Right lung (tissue), 5 donors: ENCODE results near the gene MYO7B. TPM values are rescaled to one million over a fixed set of nuclear protein-coding genes. Genes with fewer than 3 reads are reported as not detected.

Experiments
- DNase-seq, 2 donors: peaks; one replicate each; pipeline ENCODE4 v3.0.0-alpha.2; 2013
- polyA plus RNA-seq, 5 donors: library from polyadenylated mRNA; unstranded; fragments of 120-200 nt; gene quantifications; one replicate each; pipeline versions ENCODE4 v1.2.1 to v1.2.3, GENCODE V29; 2013; ENCODE audit warnings: inconsistent platforms in 1 of 5, low replicate concordance in 1 of 5; ENCODE audit not compliant: insufficient read length in 5 of 5, insufficient read depth in 1 of 5

Gene MYO7B
- polyA plus RNA-seq, 5 donors, result 0.51 to 1.2 (median 0.70) TPM

DNA sequence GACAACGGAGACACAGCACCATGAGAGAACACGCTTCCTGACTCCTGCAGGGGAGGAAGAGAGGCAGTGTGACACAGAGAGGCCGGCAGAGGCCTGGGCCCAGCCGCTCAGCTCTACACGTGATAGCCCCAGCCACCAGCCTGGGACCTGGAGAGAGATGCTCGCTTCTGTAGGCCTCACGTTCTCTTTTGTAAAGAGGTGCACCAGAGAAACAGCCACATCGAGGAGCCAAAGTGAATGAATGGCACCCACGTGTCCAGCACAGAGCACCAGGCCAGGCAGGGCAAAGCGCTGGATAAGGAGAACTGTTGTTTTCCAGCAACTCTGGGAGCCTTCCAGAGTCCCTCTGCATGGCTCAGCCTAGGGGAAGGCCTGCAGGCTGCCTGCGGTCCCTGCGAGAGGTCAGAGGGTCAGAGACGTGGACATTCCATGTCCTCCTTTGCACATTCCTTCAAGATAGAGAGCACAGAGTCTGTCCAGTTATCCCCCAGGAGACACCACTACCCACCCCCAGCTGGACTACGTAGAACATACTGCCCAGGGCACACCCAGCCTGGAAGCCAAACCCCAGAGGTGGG, 125.7 kb downstream of the MYO7B start:
- no peak for DNase-seq

DNA sequence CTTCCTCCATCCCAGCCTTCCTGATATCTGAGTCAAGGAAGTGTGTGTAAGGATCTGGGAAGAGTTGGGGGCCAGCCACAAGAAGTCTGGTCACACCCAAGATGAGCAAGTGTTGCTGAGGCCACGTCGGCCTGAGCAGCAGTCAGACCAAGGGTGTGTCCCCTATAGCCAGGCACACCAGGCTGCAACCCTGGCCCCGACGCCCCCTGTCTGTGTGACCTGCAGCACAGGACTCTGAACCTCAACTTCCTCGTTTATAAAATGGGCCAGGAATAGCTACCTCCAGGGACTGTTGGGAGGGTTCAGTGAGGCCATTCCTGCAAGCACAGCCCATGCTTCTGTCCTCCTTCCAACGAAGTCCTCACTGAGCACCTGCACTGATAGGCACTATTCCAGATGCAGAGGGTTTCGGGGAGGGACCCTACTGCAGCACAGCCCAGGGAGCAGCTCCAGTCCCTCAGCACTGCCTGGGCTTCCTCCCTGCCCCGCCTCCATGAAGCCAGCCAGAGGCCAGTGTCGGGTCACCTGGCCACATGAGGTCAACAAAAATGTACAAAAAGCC, 126.5 kb downstream of the MYO7B start:
- DNase-seq, result no peak

DNA sequence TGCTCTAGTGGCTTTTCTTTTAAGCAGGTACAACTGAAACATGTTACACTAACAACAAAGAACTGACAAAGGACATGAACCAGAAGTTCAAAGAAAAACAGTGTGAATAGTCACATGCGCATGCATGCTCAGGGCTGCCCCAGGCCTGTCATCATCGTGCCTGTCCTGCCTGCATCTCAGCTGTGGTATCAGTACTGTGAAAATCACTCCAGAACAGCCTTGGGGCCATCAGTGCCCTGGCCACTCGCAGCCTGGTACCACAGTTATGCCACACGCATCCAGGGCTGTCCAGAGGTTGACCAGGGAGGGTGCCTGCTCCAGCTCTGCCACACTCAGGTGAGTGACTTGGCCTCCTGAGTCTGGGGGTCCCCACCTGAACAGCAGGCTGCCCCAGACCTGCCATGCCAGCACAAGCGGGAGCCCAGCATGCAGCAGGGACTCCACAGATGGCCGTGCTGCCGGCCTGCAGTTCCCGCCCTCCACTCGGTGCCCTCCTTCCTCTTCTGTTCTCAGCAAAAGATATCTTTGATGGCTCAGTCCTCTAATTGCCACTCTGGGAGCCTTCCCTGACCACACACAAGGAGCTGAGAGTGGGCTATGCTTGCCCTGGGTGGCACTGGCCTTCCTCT, 127.6 kb downstream of the MYO7B start:
- no peak for DNase-seq

DNA sequence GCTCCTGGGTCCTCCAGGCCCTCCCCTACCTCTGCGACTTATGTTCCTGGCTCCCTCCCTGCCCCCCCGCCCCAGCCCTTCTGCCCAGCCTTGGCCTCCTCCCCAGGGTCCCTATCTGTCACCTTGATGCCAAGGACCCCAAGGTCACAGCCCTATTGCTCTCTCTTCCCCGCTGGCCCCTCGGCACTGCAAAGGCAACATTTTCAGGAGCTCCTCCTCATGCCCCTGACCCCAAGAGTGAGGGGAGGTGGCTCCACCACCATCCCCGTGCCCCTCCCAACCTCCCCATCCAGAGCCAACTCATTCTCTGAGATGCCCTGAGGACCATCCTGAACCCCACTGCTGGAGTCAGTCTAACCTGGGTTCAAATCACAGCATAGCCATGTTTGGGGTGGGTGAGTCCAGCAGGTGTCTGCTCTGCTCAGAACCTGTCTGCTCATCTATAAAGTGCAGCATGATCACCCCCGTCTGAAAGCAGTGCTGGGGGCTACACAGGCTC, 128.1 kb downstream of the MYO7B start:
- no peak for DNase-seq

DNA sequence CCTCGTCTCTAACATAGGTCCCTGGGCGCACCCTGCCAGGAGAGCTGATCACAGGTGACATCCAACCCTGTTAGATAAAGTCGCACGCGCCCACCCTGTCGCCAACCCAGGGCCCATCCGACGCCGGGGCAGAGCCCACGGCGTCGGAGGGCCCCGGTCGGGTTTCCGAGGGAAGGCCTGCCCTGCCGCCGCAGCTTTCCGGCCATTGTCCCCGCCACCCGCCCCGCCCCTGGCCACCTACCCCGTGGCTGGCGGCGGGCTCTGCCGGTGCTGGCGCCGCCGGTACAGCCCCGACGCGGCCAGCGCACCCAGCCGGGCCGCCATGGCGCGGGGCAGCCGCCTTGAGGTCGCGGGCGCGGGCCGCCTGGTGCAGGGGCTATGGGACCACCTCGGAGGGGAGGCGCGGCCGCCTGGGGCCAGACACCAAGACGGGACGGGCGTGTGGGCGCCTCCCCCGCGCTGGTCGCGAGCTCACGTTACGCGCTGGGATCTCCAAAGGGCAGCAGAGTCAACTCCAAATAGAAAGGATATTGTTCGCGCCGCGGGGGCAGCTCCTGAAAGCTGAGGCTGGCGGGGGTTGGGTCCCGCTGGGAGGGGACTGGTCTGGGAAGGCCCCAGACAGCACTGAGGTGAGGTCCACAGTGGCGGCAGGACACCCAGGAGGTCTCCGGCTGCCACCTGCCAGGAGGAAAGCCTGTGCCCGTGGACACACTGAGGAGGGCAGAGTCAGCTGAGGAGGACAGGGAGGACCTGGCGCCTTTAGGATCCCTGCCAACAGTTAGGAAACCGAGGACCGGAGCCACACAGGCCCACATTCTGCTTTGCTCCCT, 128.8 kb downstream of the MYO7B start:
- DNase-seq, result no peak

DNA sequence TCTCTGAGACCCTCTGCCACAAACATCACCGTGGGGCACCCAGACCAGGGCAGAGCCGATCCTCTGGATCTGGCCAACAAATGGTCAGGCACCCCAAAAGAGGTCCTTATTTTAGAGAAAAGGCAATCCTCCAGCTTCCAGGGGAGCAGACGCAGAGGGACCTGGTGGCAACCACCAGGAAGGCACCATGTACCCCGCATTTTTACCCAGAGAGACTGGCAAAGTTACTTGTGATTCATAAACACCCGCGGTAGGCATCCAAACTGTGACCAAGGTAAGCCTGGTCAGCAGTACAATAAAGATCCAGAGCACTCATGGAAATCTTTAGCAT, 129.4 kb downstream of the MYO7B start:
- no peak for DNase-seq

DNA sequence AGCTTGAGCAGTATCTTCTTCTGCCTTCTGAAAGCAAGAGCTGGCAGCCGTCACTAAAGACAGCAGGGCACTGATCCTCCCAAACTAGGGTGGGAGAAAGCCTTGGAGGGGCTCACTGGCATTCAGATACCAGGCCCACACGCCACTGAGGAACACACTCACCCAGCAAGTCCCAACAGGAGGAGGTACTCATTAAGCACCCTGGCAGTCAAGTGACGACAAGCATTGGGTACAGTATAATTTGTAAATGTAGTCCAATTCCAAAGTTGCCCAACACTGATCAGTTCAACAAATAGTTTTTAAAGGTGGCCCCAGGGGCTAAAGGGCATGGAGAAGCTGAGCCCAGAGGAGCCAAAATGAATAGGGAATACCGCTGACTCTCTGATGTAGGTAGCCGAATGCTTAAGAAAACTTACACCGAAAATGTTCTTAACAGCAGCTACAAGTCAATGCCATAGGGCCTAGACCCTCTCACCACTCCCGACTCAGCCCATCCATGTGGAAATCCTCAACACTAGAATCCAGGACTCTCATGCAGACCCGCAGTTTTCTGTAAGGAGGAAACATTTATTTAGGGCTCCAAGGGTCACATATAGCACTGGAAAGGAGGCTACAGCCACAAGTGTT, 129.9 kb downstream of the MYO7B start:
- no peak for DNase-seq

DNA sequence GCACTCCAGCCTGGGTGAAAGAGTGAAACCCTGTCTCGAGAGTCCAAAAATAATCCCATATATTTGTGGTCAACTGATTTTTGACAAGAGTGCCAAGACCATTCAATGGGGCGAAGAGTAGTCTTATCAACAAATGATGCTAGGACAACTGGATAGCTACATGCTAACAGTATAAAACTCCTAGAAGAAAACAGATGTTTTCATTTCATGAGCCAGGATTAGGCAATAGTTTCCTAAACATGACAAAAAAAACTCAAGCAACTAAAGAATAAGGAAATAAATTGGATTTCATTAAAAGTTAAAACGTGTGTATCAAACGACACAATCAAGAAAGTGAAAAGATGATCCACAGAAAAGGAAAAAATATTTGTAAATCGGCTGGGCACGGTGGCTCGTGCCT, 133.6 kb downstream of the MYO7B start:
- no peak for DNase-seq

DNA sequence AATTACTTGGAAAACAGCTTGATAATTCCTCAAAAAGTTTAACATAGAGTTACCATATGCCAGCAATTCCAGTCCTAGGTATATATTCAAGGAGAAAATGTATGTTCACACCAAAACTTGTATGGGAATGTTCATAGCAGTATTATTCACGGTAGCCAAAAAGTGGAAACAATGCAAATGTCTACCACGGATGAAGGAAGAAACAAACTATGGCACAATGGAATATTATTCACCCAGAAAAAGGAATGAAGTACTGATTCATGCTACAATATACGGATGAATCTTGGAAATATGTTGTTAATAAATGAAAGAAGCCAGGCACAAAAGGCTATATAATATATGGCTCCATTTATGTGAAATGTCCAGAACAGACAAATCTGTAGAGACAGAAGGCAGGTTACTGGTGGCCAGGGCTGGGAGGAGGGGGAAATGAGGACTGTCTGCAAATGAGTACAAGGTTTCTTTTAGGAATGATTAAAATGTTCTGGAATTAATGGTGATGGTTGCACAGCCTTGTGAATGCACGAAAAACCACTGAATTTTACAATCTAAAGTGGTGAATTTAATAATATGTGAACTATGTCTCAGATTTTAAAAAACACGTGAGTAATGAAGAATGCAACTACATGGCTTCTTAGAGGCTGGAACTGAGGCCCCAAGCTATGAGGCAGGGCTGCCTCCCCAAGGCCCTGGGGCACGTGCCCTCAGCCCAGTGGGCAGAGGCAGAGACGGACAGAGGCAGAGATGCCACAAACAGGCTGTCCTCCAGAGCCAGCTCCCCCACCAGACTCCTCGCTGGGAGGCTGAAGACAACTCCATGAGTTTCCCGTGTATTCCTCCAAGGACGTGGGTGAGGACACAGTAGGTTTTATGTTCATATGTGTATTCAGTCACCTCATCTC, 134.8 kb downstream of the MYO7B start:
- no peak for DNase-seq

DNA sequence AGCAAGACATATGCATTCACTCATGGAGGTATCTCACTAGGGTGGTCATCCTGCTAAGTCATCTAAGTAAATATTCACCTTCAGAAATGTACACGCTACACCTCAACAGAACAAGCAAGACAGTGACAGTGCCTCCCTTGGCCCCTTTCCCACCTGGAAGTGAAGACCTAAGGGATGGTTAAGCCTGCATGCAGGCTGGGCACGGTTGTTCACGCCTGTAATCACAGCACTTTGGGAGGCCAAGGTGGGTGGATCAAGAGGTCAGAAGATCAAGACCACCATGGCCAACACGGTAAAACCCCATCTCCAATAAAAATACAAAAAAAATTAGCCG, 135.4 kb downstream of the MYO7B start:
- DNase-seq, result no peak

DNA sequence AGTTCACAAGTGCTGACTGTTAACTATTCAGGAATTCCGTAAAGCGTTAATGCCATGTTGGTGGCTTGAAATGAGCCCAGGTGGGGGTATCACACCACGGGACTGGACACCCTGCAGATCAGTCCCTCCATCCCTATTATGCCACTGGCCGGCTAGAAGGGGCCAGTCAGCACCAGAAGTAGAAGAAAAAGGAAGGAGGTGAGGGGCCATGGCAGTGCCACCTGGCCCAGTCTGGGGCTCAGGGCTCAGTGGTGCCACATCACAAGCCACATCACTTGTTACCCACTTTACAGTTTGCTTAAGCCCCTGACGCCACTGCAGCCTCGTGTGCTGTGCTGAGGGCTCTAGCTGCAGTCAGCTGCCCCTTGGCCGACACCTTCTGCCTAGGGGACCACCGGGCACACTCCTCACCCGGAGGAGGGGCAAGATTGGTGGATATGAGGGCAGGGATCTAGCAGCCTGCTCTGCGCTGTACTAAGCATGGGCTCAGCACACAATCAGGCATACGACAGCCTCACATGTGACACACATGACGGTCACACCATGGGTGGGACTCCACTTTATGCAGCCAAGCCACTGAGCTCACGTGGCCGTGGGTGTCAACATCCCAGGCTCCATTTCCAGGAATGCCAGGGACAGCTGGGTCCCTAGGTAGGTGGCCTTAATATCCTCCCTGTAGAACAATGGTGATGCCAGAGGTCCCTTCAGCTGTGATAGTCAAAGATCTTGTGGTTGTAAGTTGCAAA, 136.2 kb downstream of the MYO7B start:
- DNase-seq, result no peak

DNA sequence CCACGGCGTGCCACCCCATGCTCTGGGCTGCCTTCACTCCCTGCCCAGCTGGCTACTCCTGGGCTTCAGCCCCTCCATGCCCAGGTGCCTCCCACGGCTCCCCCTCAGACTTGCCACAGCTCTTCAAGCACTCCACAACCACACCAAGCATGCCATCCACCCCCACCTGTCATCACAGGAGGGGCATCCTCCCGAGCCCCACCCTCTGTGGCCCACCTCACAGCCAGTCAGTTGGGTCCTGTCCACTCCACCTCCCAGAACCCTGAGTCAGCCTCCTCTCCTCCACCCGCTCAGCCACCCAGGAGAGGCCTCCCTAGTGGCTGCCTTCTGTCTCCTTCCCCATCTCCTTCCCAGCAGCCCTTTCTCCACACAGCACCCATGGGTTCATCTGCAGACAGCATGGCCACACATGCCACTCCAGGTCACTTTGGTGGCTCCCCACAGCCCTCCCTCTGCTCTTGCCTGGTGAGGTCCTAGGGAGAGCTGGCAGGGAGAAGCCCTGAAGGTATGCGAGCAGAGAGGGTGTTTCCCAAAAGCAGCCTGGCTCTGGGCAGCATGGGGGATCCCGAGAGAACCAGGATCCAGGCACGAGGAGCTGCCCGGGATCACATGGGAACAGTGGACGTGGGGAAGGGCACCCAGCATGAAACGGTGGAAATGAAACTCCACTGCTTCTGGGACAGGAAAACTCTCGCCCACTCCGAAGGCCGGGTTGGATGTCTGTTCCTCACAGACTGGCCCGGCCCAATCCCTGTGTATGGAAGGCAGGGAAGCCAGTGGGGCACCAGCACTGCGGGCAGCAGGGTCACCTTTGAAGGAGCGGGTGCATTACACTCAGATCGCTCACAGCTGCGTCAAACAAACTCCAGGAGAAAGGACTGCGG, 137.1 kb downstream of the MYO7B start:
- no peak for DNase-seq

DNA sequence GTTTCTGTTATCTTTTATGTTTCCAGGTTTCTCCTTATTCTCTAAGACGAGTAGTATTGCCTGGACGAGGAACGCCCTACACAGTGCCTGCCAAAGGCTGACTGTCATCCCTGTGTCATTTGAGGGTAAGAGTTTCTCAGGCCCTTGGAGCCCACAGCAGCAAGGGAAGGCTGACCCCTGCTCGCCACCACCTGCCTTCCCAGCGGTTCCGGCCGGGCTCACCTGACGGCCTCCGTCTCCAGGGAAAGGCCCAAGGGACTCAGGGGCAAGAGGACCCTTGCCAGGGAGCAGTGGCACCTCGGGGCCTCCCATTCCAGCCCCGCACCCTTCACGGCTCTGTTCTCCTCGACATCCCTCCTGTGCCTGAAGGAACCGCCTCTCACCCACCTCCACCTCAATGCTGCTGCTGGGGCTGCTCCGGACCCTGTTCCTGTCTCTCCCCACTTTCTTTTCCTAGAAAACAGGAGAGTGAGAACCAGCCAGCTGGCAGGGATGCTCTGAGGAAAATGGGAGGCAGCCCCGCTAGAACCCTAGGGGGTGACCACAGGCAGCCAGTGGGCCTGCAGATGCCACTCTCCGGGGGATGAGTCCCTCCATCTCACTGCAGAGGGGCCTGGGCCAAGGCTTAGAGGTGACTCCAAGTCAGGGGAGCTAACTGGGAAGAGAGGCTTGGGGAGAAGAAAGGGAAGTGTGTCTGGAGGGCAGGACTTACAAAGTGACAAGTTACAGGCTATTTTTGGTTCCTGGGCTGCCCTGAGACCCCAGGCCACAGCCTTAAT, 138.0 kb downstream of the MYO7B start:
- no peak for DNase-seq

DNA sequence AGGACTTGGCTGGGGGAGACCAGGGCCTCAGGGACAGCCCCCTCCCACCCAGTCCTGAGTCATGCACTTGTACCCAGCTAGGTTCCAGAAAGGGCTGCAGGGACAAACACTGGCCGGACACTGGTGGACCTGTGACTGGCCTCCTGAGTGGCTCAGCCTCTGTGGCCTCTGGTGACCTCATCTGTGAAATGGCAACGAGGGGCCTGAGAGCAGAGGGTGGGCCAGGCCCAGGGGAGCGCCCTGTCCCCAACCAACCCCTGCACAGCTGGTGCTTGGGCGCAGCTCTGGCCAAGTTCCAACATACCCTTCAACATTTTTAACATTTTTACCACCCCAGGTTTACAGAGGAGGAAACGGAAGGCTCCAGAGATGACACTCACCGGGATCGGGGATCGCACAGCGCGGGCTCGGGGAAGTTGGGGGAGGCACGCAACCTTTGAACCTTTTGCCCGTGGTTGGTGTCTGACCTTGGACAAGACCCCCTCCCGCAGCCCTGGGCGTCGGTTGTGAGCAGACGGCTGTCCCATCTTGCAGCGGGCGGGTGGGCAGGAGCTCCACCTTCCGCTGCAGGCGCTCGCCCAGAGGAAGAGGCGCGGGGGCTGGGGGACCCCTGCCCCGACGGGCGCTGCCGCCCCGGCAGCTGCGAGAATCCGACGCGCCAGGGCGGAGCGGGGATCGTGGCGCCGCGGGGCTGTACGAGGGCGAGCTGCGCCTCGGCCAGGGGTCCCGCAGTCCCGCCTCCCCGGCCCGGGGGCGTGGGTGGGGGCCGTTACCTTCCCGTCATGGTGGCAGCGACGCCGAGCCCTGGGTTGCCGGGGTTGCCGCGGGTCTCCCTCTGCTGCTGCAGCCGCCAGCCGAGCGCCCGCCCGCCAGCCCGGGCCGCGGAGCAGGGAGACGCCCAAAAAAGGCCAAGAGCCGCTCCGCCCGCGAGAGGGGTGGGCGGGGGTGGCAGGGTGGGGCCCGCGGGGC, 139.0 kb downstream of the MYO7B start:
- no peak for DNase-seq

DNA sequence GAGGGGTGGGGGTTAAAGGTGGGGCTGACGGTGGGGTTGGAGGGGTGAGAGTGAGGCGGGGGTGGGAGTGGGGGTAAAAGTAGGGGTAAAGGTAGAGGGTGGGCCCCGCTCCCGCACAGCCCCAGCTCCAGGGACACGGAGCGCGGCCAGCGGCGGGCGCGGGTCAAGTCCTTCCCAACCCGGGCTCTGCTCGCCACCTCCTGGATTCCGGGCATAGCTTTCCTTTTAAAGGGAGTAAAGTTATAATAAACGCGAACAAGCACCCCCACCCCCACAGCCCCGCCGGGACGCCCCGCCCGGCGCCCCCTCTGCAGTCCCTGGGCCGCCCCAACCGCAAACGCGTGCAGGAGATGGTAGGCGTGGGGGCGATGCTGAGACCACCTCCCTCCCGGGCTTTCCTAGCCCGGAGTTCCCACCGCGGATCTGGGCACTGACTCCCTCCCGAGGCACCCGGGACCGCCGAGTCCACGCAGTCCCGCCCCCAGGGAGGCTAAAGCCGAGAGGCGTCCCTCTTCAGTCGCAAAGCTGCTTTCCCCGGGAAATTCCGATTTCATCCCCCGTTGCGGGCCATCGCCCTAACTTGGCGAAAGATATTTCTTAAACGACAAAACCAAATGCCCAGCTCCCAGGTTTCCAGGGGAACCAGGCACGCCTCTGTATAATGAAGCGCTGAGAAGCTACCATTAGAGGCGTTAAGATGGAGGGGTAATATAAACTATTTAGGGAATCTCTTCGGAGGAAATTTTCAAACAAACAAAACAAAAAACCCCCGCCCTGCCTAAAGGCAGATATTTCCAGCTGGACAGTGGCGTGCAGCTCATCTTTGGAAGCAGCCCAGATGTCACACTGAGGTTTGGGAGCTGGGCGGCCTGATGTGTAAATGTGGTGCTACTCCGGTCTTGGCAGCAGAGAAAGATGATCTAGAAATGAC, 140.1 kb downstream of the MYO7B start, which contains the start of gene LIMS2:
LIMS2 (minus strand) TSS at position 200 of the 931 bp plus-strand sequence. CDS start 506 bp downstream, outside the sequence.
- no peak for DNase-seq

DNA sequence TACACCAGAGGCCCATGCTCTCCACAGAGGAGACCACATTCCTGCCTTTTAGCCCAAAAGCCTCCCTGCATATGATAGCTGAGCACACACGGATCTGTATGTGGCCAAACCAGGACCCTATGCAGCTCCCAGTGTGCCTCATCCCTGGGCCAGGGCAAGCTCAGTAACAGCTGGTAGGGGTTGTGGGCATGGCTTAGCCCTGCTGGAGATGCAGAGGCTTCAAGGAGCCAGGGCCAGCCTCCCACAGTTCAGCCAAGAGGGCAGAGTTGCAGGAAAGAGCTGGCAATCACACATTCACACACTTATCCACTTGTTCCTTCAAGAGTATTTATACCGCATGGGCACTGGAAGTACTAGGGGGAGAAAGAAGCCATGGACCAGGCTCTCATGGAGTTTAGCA, 141.4 kb downstream of the MYO7B start:
- no peak for DNase-seq
